Gastrocnemius medialis (tissue), 4 donors: ENCODE data around the gene GRAMD2A.

Experiments used
- CTCF ChIP-seq, 5 experiments: fragments of 450-650 bp in 3 of 5; fragments of 200-600 bp in 2 of 5; sonication (generic) in 2 of 5; IDR thresholded peaks in 4 of 5; conservative IDR thresholded peaks in 1 of 5; 1 replicate in 4 of 5; 2 replicates in 1 of 5; pipeline ENCODE4 v1.5.1; 2016 to 2019; ENCODE audit warnings: antibody characterized with exemption in 5 of 5, mild to moderate bottlenecking in 3 of 5, moderate library complexity in 3 of 5
- POLR2A ChIP-seq, 2 donors: fragments of 450-650 bp; IDR thresholded peaks; one replicate each; pipeline ENCODE4 v1.6.1; 2017; ENCODE audit warnings: antibody characterized with exemption in 2 of 2, mild to moderate bottlenecking in 2 of 2, moderate library complexity in 2 of 2

DNA sequence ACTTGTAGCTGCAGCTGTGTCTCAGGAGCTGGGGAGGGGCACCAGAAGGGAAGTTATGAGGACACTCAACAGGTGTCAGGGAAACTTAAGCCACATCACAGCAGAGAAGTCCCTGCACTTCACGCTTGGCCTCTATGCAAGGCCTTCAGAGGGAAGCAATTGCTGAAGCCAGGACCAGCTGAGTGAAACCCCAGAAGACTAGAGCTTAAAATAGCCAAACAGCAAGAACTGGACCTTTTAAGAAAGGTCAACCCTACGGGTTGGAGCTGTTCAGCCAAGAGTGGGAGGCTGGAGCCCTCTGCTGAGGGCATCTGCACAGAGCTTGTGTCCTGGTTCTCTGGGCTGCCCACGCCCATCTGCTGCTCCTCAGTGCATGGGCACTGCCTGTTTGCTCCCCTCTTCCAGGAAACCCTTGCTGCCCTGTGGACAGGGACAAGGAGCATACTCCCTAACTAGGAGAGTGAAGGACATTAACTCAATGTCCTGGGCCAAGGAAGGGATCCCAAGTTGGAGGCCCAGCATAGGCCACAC lies 3.9 kb upstream of the GRAMD2A start:
- peak in 1 of 2 donors; percentile 18 for TF ChIP-seq POLR2A (IDR thresholded peaks at IDR 0.05)
- peak in 1 of 5 experiments; percentile 18 for TF ChIP-seq CTCF (IDR thresholded peaks at IDR 0.05 in 4 of 5, conservative IDR thresholded peaks at IDR 0.05 in 1 of 5)
